Measurements from ENCODE around the gene PSMD4. TPM values are rescaled to one million over a fixed set of nuclear protein-coding genes. Genes with fewer than 3 reads are reported as not detected.
"Not testable (repeated sequence)": the region's sequence is repeated elsewhere in the genome, so short reads cannot be mapped to it uniquely, and the experiment has no call there.

PSMD4 gene
- total RNA-seq = 188 and 192 TPM in 2 replicates

DNA sequence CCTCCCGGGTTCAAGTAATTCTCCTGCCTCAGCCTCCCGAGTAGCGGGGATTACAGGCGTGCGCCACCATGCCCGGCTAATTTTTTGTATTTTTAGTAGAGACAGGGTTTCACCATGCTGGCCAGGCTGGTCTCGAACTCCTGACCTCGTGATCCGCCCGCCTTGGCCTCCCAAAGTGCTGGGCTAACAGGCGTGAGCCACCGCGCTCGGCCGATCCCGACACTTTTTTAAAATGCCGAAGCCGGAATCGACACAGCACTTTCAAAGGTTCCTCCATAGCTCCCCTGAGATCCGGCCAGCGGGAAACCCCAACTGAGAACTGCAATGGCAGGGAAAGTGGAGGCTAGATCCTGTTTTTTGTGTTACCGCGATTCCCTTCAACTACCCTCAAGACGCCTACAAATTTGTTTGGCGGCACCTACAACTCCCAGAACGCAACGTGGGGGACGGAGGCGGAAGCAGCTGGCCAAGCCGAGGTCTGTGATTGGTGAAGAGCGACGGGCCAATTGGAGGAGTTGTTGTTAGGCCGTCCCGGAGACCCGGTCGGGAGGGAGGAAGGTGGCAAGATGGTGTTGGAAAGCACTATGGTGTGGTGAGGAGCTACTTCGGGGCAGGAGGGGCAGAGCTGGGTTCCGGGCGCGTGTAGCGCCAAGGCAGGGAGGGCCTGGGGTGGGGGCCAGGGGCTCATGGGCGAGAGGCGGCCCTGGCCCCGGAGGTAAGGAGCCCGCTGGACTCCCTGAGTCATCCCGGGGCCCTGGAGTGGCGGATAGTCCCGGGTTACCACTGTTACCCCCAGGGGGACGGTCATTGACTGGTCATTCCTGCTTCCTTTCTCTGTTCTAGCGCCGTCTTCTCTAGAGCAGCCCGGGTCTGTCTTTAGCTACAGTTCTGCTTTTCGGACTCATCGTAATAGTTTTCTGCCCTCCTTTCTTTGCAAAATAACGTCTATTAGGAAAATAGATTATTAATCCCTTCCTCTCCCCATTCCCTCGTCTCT, at the start of gene PSMD4:
PSMD4 (plus strand) TSS at position 518 of the 997 bp plus-strand sequence; CDS start at position 567, 49 bp downstream.
- intact Hi-C loops (cut with micrococcal nuclease) = loop anchor here (1.0 to 10.0 kb wide), 4 partner anchors 27 to 90 kb away; partner anchors contain the start of genes PIP5K1A, RFX5 and VPS72

DNA sequence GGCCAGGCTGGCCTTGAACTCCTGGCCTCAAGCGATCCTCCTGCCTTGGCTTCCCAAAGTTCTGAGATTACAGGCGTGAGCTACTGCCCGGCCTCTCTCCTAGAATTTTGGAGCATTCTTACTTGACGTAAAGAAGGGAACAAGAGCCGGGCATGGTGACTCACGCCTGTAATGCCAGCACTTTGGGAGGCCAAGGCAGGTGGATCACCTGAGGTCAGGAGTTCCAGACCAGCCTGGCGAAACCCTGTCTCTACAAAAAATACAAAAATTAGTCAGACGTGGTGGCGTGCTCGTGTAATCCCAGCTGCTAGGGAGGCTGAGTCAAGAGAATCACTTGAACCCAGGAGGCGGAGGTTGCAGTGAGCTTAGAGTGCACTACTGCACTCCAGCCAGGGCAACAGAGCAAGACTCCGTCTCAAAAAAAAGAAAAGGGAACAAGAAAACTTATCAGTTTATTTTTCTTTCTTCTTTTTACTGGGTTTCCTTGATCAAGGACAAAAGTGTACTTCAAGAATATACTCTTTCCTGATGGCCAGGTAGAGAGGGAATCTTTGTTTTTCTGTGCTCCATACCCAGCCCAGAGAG, 49.1 kb upstream of the PSMD4 start:
- intact Hi-C loops (cut with micrococcal nuclease) = not testable (repeated sequence)

DNA sequence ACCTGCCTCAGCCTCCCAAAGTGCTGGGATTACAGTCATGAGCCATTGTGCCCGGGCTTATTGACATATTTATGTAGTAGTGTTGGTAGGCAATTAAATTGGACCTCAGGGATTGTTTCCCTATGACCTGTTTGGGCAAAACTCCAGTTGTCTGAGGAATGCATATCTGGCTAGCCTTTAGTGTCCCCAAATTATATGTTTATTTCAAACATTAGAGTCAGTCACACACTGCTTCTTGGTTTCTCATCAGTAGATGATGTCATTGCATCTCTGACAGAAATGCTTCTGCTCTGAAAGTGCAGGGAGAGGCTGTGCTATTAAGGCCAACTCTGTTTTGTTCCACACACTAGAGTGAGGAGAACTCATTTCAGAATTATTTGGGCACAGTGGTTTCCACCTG, 43.7 kb upstream of the PSMD4 start:
- intact Hi-C loops (cut with micrococcal nuclease) = no loop called here

DNA sequence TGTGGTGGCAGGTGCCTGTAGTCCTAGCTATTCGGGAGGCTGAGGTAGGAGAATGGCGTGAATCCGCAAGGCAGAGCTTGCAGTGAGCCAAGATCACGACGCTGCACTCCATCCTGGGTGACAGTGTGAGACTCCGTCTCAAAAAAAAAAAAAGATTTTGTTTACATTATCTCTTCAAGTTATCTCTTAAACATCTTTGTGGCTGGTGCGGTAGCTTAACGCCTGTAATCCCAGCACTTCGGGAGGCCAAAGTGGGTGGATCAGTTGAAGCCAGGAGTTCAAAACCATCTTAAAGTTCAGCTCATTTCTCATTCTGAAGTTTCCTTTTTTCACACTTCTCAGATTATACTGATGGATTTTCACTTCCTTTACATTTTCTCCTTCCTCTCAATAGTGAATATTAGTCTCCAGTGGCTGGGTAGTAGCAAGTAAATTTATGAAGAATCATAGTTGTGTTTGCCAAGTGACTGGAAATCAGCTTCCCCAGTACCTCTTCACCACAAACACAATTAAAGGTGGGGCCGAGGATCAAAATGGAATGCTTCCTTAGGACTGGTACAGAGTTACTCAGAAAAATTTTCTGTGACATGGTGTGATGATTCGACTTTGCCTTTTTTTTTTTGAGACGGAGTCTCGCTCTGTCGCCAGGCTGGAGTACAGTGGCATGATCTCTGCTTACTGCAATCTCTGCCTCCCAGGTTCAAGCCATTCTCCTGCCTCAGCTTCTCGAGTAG, 42.4 kb upstream of the PSMD4 start:
- intact Hi-C loops (cut with micrococcal nuclease) = no loop called here

DNA sequence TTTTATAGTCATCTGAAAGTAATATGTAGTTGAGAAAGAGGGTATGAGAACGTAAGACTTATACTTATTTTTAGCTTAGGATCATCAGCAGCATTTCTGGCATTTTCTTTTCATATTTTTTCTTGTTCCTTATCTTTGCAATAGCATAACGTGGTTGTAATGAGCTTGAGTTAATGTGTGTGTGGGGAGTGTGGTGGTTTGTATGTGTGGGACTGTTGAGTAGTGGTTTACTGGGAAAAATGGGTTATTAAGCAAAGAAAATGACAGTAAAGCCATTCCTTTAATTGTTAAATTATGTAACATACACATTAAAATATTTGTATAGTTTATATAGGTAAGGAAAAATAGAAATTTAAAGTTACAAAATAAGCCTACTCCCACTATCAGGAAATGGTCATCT, 41.0 kb upstream of the PSMD4 start:
- intact Hi-C loops (cut with micrococcal nuclease) = no loop called here

DNA sequence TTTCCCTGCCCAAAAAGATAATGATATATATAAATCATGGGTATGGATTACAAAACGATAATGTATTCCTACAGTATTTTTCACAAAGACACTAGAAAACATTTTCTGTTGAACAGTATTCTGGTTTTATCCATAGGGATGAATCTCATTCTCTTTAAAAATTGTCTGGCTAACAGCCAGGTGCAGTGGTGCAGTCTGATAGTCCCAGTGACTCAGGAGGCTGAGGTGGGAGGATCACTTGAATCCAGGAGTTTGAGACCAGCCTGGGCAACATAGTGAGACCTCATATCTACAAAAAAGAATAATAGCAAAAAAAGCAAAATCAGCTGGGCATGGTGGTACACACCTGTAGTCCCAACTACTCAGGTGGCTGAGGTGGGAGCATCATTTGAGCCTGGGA, 32.9 kb upstream of the PSMD4 start:
- intact Hi-C loops (cut with micrococcal nuclease) = no loop called here

DNA sequence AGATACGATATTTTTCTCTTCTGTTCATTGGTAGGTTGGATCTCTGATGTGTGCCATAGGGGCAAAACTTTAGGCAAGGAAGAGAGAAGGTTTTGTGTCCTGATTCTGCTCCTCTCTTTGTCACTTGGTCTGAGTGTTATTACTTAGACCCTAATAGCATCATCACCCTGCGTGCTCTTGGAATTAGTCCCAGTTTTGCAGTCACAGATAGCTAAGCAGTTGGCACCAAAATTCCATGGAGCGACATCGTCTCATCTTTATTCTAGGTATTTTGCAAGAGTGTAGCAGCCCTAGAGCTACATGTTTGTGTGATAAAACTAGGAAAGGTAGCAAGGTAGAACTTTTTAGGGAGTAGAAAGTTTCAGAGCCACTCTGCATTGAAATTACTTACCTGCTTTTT, 32.4 kb upstream of the PSMD4 start:
- intact Hi-C loops (cut with micrococcal nuclease) = no loop called here

DNA sequence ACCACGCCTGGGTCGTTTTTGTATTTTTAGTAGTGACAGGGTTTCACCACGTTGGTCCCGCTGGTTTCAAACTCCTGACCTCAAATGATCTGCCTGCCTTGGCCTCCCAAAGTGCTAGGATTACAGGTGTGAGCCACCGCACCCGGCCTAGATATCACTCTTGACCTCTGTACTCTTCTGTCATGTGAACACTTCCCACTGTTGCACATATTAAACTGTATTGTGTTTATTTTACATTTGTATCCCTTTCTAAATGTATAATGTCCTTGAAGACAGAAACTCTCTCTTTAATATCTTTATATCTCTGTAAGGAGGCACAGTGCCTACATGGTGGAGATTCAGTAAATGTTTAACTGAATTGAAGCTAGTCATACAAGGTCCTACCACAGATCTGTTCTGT, 19.3 kb upstream of the PSMD4 start:
- intact Hi-C loops (cut with micrococcal nuclease) = no loop called here

DNA sequence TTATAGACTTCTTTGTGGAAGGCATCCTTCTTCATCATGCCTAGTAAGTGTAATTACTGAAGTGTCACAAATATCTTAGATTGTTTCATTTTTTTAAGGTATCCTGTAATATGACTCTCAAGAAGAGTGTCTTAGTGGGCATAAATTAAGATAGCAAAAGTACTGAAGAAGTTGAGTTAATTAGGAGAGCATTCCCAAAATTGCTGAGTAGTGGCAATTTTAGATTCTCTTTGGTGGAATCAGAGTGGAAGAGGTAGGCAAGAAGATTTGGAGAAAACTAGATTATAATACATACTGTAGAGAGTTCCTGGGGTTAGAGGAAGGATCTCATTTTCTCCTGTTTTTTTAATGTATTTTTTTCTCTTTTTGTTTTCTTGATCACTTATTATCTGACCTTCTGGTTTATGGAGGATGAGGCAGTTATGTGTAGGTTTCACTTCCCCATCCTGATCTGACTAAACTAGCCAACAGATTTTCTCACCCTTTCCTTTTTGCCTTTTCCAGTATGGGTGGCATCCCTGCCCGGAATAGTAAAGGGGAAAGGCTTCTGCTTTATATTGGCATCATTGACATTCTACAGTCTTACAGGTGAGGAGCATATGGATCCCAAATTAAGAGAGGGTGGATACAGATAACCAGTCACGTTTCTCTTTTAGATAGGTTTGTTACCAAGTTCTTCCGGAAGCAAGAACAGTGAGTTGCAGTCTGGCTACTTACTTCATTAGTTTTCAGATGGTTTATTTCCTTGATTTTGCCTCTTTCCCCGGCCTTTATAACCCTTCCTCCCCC, 16.7 kb upstream of the PSMD4 start:
- intact Hi-C loops (cut with micrococcal nuclease) = no loop called here

DNA sequence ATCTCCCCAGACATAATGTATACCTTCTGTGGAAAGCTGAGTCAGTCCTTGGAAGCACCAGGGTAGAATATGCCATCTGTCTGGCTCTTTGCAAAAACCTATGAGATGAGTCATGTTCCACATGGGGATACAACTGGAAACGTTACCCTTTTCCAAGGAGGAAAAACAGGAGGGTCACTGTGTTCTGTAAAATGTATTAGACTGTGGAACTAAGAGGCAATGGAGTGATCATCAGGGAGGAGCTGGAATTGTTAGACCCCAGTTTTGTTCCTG, 16.1 kb upstream of the PSMD4 start:
- intact Hi-C loops (cut with micrococcal nuclease) = no loop called here

DNA sequence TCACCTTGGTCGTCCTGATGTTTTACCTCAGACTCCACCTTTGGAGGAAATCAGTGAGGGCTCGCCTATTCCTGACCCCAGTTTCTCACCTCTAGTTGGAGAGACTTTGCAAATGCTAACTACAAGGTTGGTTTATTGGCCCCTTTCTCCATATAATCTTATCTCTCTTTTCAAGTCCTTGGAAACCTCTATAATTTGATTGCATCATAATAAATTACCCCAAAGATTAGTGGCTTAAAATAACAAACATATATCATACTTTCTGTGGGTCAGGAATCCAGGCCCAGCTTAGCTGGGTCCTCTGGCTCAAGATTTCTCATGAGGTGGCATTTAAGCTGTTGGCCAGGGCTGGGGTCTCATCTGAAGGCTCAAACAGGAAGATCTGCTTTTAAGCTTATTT, 12.1 kb upstream of the PSMD4 start:
- intact Hi-C loops (cut with micrococcal nuclease) = no loop called here

DNA sequence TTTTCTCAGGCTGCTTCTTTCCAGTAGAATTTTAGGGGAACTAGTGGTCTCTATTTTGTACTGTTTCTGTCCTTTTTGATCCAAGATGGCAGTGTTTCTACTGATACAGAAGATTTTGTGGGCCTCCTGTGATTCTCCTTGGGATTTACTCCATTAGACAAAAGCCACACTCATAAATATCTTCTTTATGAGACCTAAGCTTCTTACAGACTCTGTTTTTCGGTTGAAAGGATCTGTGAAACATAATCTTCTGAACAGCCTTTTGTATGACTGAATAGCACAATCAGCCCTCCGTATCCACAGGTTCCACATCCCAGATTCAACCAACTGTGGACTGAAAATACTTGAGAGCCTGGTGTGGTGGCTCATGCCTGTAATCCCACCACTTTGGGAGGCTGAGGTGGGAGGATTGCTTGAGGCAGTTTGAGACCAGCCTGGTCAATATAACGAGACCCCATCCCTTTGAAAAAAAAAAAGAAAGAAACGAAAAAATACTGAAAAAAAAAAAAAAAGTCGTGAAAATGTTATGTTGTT, 10.8 kb upstream of the PSMD4 start:
- intact Hi-C loops (cut with micrococcal nuclease) = no loop called here

DNA sequence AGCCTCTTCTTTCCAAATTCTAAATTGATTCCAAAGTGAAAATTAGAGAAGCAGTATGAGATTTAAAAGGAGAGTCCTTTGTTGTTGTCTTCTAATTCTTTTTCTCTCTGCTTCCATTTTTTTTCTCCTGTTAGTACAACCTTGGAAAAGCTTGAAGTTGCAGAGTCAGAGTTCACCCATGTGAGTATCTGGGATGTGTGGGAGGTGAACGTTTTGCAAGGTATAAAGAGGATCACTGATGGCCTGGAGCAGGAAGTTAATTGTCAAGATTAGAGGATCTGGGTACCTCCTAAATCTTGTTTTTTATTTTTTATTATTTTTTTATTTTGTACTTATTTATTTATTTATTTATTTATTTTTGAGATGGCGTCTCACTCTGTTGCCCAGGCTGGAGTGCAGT, 7.7 kb upstream of the PSMD4 start:
- intact Hi-C loops (cut with micrococcal nuclease) = no loop called here

DNA sequence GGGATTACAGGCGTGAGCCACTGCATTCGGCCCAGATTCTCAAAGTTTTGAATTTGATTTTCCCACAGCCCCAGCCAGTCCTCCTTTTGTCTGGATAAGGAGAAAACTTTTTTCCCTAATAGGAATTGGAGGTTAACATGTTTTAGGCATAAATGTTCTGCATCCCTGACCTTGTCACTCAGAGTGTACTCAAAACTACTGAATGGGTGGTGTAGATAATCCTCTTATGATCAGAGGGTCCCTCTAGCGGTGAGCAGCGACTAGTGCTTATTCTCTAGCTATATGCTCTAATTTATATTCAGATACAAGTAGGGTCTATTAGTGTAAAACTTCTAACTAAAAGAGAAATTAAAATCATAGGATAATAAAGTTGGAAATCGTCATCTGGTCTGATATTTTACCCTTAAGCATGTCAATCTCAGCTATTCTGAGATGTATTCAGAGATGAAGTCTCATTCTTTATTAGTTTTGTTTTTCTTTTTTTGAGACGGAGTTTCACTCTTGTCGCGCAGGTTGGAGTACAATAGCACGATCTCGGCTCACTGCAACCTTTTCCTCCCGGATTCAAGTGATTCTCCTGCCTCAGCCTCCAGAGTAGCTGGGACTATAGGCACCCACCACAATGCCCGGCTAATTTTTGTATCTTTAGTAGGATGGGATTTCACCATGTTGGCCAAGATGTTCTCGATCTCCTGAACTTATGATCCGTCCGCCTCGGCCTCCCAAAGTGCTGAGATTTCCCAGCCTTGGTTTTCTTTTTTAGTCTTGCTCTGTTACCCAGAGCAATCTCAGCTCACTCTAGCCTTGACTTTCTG, 2.7 kb upstream of the PSMD4 start:
- intact Hi-C loops (cut with micrococcal nuclease) = loop anchor here (10.0 kb wide), 1 partner anchor 93 kb away; the partner anchor contains the start of gene RFX5

DNA sequence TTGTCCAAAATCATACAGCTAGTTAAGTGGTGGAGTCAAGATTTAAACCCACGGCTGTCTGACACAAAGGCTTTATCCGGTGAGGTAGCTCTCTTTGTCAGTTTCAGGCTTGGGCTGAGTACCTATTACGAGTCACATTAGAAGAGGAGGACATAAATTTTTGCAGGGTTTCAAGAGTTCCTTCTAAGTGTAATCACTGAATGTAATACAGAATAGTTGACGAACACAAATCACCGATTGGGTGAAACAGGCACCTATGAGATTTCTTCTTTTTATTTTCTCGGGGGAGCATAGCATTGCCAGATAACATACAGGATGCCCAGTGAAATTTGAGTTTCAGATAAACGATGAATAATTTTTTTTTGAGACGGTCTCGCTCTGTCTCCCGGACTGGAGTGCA, 847 bp downstream of the PSMD4 start:
- intact Hi-C loops (cut with micrococcal nuclease) = loop anchor here (2.0 to 10.0 kb wide), 2 partner anchors 65 to 89 kb away; partner anchors contain the start of genes RFX5 and VPS72

DNA sequence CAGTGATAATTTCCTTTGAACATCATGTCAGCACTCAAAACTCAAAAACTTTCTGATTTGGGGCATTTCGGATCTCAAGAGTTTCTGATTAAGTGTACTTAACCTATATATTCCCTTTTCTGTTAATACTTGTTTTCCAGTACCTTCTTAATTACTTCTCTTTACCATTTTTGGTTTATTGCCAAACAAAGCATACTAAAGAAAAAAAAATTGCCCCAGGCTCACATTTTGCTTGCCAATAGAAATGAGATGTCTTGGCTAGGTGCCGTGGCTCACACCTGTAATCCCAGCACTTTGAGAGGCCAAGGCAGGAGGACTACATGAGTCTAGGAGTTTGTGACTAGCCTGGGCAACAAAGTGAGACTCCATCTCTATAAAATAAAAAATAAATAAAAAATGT, 4.8 kb downstream of the PSMD4 start:
- intact Hi-C loops (cut with micrococcal nuclease) = loop anchor here (10.0 kb wide), 1 partner anchor 85 kb away; the partner anchor contains the start of gene RFX5

DNA sequence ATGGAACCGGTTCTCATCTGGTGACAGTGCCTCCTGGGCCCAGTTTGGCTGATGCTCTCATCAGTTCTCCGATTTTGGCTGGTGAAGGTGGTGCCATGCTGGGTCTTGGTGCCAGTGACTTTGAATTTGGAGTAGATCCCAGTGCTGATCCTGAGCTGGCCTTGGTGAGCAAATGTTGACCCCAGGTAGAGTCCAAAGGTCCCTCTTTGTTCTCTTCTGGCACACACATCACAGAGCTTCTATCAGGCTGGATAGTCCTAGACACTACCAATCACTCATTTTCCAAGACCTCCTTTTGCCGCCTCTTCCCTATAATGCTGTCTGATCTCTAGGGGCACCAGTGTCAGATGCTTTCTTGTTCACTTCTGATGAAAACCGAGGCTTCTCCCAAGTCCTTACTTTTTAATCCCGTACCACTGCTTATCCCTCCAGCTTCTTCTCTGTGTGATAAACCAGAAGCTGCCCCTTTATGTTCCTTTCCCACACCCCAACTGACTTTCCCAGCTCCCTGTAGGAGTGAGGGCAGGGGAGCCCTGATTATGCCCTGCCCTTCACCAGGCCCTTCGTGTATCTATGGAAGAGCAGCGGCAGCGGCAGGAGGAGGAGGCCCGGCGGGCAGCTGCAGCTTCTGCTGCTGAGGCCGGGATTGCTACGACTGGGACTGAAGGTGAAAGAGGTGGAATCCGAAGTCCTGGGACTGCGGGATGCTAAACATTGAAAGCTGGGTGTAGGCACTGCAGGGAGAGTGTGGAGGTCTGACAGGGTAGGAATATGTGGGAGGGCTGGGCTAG, 11.1 kb downstream of the PSMD4 start:
- intact Hi-C loops (cut with micrococcal nuclease) = no loop called here

DNA sequence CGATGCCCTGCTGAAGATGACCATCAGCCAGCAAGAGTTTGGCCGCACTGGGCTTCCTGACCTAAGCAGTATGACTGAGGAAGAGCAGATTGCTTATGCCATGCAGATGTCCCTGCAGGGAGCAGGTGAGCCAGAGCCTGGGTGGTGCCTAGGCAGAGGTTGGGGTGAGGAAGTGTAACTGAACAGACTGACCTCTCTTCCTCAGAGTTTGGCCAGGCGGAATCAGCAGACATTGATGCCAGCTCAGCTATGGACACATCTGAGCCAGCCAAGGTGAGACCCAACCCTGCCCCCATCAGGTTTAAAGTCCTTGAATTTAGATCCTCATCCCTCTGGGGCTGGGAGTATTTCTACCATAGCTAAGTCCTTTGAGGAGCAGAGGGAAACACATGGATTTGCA, 11.8 kb downstream of the PSMD4 start:
- intact Hi-C loops (cut with micrococcal nuclease) = no loop called here

DNA sequence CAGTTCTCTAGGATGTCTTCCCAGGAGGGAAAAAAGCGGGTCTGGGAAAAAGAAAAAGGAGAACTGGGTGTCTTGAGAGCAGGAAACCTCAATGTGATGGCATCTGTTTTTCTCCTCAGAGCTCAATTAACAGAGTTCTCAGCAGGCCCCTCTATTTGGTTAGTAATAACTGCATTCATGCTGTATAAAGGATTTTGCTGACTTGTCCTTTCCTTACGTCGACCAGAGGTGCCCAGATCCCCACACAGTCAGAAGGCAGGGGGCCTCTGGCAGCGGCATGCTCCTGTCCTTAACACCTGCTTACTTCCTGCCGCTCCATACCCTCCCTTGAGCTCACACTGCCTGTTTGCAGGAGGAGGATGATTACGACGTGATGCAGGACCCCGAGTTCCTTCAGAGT, 12.3 kb downstream of the PSMD4 start:
- intact Hi-C loops (cut with micrococcal nuclease) = no loop called here

All from T-helper 2 cell treated with Interferon-gamma antibody and Interleukin-4, amounts not matched to agents 100 ng/mL and 5 ng/mL, for 36 hours (primary cell).